A549 treated with CpdA at 1 μM for 4 hours (cell line): Measurements from ENCODE around the gene PLEKHG7. TPM values are rescaled to one million over a fixed set of nuclear protein-coding genes. Genes with fewer than 3 reads are reported as not detected.

Source experiments
- total RNA-seq: library from RNA; stranded (reverse); fragments of 200-300 nt; extraction: Qiagen RNA extraction; gene quantifications from 5 replicates; pipeline ENCODE4 v1.2.3, GENCODE V29; 2022; ENCODE audit warnings: low read depth

Gene PLEKHG7
- 0.02 TPM in 1 of 5 replicates, not detected in the others for total RNA-seq

GRCh38 chr12:92702754-92703679, at the start of gene PLEKHG7:
Gene PLEKHG7 (plus strand): TSS chr12:92702989. CDS start chr12:92706632, 3,643 bp downstream.

Other genes starting within 250 kb of the PLEKHG7 start
- gene EEA1, start 226.3 kb downstream of the PLEKHG7 start, total RNA-seq = 3.8 to 10.0 TPM (median 5.3 TPM) in 5 replicates